Astrocyte of the cerebellum (primary cell): ENCODE data around the gene GALNT17.
A peak's percentile ranks its signal among the peaks of the same experiment; 100 is the strongest.

Experiments used
- DNase-seq: peaks from one replicate; pipeline ENCODE4 v3.0.0-alpha.2; 2011; ENCODE audit warnings: low read depth
- H3K4me3 ChIP-seq: 2 replicates; pipeline ENCODE4 v1.5.1; 2011; ENCODE audit warnings: mild to moderate bottlenecking, low read depth, low read length, moderate library complexity
- in situ Hi-C: cut with HindIII; loops from 2 replicates; pipeline ENCODE4 v1.10.0; 2017; ENCODE audit warnings: low sequenced_read_pairs
- TF ChIP-seq, protein P1 (sequence below): IDR thresholded peaks from 2 replicates; pipeline ENCODE4 v1.5.1; 2012; ENCODE audit warnings: low read length, low read depth, moderate library complexity, mild to moderate bottlenecking; ENCODE audit errors: missing control alignments

GALNT17 gene

DNA sequence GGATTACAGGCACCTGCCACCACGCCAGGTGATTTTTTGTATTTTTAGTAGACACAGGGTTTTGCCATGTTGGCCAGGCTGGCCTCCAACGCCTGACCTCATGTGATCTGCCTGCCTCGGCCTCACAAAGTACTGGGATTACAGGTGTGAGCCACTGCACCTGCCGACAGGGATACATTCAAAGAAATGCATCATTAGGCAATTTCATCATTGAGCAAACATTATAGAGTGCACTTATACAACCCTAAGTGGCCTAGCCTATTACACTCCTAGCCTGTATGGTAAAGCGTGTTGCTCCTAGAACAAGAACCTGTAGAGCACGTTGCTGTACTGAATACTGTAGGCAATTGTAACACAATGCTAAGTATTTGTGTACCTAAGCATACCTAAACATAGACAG is 350.3 kb downstream of the GALNT17 start:
- in situ Hi-C loops, result no loop called here
- TF ChIP-seq, protein P1, sequence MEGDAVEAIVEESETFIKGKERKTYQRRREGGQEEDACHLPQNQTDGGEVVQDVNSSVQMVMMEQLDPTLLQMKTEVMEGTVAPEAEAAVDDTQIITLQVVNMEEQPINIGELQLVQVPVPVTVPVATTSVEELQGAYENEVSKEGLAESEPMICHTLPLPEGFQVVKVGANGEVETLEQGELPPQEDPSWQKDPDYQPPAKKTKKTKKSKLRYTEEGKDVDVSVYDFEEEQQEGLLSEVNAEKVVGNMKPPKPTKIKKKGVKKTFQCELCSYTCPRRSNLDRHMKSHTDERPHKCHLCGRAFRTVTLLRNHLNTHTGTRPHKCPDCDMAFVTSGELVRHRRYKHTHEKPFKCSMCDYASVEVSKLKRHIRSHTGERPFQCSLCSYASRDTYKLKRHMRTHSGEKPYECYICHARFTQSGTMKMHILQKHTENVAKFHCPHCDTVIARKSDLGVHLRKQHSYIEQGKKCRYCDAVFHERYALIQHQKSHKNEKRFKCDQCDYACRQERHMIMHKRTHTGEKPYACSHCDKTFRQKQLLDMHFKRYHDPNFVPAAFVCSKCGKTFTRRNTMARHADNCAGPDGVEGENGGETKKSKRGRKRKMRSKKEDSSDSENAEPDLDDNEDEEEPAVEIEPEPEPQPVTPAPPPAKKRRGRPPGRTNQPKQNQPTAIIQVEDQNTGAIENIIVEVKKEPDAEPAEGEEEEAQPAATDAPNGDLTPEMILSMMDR, result no peak
- H3K4me3 ChIP-seq, result no peak overlapping the region
- no peak for DNase-seq

DNA sequence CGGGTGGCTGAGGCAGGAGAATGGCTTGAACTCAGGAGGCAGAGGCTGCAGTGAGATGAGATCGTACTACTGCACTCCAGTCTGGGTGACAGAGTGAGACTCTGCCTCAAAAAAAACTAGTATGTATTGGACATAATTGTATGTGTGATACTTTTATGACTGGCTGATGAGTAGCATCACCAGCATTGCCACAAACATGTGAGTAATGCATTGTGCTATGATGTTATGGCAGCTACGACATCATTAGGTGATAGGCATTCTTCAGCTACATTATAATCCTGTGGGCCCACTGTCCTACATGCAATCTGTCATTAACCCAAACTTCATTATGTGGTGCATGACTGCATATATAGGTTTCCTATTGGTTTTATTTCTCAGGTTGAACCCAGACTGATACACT is 352.4 kb downstream of the GALNT17 start:
- DNase-seq, result no peak
- H3K4me3 ChIP-seq, result no peak overlapping the region
- in situ Hi-C loops, result no loop called here
- TF ChIP-seq, protein P1, result no peak

DNA sequence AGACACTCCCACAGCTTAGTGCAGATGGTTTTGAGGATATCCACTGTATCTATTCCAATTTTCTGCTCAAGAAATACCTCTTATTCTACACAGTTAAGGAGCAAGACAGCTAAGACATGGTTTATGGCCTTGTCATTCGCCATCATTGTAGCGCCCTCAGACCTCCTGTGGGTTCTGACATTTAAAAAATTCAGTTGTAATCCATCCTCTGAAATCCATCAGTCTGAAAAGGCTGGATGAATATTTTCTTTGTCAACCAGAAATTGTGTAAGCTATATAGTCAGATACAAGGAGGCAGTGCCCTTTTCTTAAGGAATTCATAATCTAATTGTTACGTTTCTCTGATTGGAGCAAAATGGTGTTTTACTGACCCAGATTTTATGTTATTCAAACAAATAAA is 353.6 kb downstream of the GALNT17 start:
- TF ChIP-seq, protein P1, result no peak
- in situ Hi-C loops, result no loop called here
- no peak overlapping the region for H3K4me3 ChIP-seq
- DNase-seq, result no peak

DNA sequence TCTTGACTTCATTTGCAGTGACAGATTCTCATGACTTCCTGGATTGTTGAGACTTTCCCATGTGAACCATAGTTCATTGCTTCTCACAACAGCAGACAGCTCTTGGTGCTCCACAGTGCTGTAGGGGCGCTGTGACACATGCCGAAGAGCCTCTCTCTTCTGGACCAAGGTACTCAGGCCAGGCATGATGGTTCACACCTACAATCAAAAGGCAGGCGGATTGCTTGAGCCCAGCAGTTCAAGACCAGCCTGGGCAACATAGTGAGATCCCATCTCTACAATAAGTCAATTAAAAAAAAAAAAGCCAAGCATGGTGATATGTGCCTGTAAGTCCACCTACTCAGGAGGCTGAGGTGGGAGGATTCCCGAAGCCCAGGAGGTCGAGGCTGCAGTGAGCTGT is 354.5 kb downstream of the GALNT17 start:
- no peak overlapping the region for H3K4me3 ChIP-seq
- in situ Hi-C loops, result no loop called here
- no peak for DNase-seq
- TF ChIP-seq, protein P1, result no peak

DNA sequence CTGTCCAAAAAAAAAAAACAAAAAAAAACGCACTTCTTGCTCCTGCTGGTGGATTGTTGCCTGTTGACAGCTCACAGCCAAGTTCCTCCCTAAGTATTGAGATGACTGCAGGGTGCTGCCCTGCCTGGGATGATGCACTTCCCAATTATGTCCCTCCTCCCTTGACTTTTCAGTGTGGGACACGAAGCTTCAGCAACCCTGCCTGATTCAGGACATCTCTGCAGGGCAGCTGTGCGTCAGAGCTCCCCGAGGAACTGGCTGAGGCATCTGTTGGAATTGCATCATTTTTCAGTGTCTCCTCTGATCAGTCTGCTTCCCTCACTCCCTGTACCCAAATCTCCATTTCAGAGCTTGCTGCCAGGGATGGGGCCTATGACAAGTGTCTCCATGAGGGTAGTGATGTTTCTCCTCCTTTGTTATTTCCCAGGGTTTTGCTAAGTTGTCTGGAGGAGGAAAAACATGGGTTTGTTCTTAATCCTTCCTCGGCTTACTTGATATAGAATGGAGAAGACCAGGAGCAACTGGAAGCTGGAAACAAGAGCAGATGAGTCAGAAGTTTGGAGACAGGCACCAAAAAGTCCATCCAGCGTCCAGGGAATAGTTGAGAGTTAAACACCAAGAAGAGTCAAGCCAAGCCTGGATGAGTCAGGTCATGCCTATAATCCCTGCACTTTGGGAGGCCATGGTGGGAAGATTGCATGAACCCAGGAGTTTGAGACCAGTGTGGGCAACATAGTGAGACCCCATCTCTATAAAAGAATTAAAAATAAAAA is 355.1 kb downstream of the GALNT17 start:
- DNase-seq, result peak; percentile 79
- no peak overlapping the region for H3K4me3 ChIP-seq
- TF ChIP-seq, protein P1, result no peak
- in situ Hi-C loops, result no loop called here

DNA sequence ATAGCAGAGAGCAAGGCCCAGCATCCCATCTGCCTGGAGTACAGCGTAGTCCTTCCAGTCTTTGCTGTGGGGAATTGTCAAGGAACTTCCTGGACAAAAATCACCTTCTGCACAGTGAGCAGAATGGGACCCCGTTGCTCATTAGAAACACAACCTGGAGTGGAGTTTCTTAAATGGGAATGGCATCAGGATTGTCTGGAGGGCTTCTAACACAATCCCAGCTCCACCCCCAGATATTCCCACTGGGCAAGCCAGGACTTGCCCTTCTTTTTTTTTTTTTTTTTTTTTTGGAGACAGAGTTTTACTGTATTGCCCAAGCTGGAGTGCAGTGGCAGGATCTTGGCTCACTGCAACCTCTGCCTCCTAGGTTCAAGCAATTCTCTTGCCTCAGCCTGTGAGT is 356.4 kb downstream of the GALNT17 start:
- H3K4me3 ChIP-seq, result no peak overlapping the region
- TF ChIP-seq, protein P1, result no peak
- peak; percentile 23 for DNase-seq
- in situ Hi-C loops, result no loop called here

DNA sequence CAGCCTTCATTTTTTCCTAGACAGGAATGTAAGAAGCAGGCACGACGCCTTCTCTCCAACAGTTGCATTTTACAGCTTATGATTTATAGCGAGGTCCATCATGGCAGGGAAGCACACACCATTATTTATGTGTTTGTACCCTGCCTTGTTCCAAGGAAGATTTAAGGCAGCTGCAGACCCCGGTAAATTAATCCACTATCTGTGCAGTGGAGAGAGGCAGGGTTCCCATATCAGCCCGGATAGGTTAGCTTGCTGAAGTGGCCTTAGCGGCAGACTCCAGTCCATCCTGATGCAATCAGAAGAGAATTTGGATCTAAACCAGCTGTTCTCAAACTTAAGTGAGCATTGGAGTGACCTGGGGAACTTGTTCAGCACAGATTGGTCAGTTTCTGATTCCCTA is 359.4 kb downstream of the GALNT17 start:
- TF ChIP-seq, protein P1, result no peak
- H3K4me3 ChIP-seq, result no peak overlapping the region
- in situ Hi-C loops, result no loop called here
- no peak for DNase-seq
